HG02588 (cell line): ENCODE data around the gene PPP2R5E.
"Not testable (repeated sequence)": the region's sequence is repeated elsewhere in the genome, so short reads cannot be mapped to it uniquely, and the experiment has no call there.

Source experiments
- ATAC-seq: cut with Tn5 transposase; IDR thresholded peaks from one replicate; pipeline ENCODE4 v1.9.1; 2021; ENCODE audit warnings: mild to moderate bottlenecking, moderate library complexity; ENCODE audit not compliant: unreplicated experiment

Gene PPP2R5E

DNA sequence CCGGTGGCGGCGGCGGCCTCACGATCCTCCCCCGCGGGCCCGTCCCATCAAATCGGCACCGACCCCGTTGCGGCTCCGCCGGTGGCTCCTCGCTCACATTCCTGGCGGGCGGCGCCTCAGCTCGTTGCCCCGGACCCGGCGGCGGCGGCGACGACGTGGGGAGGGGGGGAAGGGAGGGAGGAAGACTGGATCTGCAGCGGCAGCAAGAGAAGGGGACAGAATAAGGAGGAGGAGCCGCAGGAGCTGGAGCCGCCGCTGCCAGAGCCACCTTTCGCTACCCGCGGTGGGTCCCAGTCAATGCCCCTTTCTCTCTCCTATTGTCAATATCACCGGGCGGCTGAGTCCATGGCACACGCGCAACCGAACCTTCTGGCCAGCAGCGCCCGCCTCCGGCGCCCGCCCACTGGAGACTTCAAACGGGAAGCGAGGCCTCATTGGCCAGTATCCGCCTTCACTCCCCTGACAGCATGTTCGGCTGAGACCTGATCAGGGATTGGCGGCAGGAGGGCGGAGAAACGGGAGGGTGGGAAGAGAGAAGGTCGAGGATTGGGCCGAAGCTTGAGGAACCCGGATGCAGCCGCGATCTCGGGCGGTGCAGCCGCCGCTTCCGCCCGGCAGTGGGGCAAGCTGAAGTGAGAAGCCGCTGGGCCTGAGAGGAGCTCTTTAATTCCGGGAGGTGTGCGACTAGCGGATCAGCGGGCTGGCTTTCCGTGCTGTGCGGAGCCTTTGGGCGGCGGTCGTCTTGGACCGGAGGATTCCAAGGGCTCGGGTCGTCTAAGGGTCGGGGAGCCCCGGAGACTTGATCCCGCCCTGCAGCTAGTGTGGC lies at the start of gene PPP2R5E:
TSS of gene PPP2R5E (minus strand) at position 378 of the 826 bp plus-strand sequence. CDS start 3,692 bp downstream, outside the sequence.
- peak; percentile 94 for ATAC-seq

DNA sequence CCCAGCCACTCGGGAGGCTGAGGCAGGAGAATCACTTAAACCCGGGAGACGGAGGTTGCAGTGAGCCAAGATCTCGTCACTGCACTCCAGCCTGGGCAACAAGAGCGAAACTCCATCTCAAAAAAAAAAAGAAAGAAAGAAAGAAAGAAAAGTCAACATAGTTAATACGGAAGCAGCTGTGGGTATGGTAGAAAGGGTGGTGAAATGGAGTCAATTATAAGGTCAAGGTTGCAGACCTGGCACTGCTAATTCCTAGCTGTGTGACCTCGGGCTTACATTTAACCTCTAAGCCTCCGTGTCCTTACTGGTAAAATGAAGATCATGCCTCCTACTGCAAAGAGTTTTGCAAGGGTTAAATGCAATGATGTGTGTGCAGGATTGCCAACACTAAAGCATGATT lies 39.9 kb upstream of the PPP2R5E start:
- ATAC-seq, result not testable (repeated sequence)

DNA sequence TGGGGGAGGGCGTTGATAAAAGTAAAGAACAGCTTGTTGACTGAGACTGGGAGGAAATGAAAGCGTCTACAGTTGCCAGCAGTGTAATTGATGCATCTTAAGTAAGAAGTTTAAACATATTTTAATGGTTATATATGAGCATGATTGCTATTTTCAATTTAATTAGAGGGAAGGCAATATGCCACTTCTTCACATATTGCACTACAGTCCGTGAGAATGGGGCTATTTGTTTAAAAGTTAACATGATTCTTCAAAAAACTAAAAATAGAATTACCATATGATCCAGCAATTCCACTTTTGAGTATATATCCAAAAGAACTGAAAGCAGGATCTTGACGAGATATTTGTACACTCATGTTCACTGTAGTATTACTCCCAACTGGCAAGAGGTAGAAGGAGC lies 38.3 kb upstream of the PPP2R5E start:
- no peak for ATAC-seq

DNA sequence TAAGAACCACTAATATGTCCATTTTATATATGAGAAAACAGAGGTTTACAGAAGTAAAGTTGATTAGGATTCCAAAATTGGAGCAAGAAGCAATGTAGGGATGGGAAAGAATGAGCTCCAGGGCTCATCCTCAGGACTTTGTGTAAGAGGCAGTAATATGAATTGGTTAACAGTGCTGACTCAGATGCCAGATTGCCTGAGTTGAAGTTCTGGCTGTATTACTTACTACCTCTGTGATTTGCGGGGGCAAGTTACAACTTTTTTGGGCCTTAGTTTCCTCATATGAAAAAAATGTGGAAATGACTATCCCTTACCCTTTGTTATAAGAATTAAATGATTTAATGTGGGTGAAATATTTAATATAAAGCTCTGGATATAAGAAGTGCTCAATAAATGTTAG lies 35.1 kb upstream of the PPP2R5E start:
- no peak for ATAC-seq

DNA sequence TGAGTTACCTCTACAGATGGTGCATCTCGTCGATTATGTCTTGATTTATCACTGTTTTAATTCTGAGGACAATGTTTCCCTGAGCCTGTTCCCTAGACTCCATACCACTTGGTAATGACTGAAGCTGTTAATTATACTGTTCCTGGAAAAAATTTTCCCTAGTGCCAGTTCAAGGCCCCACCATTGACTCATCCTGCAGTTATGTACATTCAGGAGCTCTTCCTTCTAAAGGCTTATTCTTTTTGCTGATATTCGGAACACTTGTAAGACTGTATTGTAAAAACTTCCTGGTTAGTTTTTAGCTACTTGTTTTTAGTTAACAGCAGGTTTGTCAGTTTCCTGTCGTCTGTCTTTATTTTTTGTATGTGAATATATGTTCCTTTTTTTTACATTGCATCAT lies 30.4 kb upstream of the PPP2R5E start:
- no peak for ATAC-seq

DNA sequence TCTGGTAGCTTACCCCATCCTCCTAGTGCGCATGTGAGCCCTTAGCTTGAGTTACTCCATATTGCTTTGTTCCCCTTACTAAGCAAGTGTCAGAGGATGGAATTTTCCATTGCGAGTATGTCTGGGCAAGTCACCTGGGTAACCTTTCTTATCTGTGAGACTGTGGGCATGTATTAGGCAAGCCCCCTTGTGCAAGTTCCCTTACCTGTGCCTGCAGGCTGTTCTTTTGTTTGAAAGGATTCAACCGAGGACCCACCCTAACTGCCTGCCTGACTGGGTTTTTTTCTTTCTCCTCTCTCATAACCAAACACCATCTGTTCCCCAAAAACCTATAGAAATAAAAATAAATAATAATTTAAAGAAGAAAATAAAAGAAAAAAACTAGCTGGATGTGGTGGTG lies 22.3 kb upstream of the PPP2R5E start:
- ATAC-seq, result no peak

DNA sequence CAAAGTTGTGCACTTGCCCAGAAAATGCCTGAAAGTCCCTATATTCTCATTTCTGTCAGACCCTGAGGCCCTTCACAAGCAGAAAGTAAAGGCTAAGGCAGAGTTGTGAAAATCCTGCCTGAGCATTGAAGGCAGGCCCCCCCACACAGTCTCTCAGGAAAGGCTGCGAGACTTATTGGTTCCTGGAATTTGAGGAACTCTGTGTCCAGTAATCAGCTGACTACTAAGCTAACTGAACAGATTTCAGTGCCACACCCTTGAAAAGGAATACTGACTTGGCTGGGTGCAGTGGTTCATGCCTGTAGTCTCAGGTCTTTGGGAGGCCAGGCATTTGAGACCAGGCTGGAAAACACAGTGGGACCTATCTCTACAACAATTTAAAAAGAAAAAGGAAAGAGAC lies 21.1 kb upstream of the PPP2R5E start:
- ATAC-seq, result no peak

DNA sequence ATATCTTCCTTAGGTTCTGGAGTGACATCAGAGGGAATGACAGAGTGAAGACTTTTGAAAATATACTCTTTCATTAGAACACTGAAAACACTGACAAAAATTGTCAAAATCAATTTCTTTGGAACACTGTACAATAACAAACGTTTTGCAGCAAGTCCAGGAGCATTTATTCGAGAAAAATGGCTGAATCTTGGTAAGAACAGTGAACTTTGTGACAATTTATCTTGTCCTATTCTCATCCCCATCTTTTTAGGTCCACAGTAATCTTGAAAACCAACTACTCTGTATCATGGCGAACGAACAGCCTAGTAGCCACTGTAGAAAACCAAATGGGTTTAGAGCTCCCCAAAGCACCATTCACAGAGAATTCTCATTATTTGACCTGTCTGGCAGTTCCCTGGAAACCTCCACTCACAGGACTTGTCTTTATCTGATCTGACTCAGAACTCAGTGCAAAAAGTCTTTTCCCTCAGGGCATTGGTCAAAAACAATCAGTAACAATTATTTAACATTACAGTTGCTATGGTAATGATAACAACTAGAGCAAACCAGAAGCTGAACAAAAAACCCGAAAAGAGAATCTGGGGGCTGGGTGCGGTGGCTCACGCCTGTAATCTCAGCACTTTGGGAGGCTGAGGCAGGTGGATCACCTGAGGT lies 20.3 kb upstream of the PPP2R5E start:
- no peak for ATAC-seq

DNA sequence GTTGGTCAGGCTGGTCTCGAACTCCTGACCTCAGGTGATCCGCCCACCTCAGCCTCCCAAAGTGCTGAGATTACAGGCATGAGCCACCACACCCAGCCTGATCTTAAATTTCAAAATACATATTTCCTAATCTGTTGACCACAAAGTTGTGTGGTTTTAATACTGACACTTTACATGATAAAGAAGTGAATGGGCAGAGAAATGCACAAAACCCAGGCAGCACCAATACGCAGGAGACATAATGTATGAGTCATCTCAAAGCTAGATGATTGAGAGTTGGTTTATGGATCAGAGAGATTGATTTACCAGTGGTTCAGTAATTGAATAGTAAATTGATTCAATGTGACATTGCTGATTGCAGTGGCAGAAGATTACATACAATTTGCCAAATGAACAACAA lies 19.2 kb upstream of the PPP2R5E start:
- ATAC-seq, result no peak

DNA sequence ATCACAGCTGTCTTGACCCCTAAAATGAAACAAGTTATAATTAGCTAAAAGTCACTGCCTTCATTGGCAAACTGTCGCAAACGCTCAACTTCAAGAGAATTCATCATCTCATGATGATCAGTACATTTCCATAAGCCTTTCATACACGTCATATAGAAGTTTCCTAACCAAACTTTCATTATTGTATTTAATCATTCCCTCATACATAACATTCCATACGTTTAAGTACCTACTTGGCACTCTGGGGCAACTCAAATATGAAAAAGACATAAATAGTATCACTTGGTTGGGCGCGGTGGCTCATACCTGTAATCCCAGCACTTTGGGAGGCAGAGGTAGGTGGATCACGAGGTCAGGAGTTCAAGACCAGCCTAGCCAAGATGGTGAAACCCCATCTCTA lies 12.4 kb upstream of the PPP2R5E start:
- ATAC-seq, result no peak

DNA sequence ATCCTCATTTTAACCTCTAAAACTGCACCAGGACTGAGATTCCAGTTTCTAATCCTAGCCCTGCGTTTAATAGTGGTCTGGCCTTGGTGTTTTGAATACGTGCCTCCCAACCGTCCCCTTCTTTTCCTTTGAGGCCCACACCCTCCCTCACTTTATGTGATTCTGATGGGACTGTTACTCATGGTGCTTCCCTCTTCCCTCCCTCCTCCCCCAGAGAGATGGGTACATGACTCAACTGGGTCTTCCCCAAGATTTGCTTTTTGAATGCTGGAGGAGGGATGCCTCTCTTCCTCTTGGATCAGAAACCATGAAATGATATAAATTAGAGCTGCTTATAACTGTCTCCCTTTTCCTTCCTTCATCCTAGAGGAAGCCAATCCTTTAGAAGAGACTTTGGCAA lies 8.2 kb upstream of the PPP2R5E start:
- ATAC-seq, result no peak

DNA sequence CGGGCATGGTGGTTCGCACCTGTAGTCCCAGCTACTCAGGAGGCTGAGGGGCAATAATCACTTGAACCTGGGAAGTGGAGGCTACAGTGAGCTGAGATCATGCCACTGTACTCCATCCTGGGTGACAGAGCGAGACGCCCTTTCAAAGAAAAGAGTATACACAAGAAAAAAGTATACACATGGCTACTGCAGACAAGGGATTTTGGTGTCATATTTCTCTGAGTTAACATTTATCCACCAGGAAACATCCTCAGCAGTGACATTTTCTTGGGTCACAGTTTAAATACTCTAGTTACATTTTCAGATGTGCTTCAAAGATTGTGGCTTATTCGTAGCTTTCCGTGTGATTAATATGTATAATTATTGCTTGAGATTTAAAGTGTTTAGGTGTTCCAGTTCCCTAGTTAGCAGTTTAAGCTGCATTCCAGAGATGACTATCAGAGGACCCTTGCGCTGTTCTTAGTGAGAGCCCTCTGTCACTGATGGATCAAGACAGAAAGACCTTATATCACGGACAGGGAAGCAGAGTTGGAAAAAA lies 4.7 kb upstream of the PPP2R5E start:
- ATAC-seq, result no peak

DNA sequence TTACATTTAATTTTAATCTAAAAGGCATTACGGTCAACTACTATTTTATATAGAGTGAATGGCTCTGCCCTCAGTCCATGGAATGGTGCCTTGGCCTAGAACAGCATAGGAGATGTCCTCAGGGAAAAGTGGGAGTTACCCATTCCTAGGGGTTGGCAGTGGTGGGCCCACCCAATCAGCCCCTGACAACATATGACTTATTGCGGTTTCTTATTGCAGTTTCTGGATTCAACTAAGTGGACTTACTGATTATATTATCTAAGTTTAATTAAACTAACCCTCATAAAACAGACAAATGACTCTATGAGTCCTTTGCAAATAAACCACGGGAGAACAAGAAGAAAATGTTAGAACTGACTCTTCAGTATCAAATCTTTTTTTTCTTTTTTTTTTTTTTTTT lies 2.3 kb upstream of the PPP2R5E start:
- no peak for ATAC-seq

DNA sequence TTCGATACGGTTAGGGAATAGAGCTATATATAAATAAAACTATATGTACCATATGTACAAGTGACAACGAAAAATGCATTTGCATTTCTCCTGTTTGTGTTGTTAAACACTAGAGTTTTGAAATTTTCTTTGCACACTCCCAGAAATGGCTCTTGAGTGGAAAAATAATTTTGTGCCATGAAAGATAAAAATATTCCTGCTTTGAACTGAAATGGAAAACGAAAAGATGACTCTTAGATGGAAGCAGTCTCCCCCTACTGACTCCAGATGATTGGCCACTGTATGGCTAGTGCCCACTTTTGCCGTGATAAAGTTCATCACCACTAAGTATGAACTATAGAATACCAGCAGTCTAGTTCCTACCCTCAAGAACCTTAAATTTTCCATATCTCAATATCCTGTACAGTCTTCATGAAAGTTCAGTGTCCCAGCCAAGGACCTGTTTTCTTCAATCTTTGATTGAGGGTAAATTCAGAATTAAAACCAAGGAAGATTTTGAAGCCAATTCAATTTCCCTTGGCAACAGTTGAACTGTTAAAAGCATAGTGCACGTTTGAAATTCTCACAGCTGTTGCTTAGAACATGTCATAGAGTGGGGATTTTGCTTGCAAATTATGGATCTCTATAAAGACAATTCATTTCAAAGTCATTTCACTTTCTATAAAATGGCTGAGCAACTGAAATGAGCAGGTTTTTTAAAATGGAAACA lies 1.6 kb upstream of the PPP2R5E start:
- ATAC-seq, result no peak

DNA sequence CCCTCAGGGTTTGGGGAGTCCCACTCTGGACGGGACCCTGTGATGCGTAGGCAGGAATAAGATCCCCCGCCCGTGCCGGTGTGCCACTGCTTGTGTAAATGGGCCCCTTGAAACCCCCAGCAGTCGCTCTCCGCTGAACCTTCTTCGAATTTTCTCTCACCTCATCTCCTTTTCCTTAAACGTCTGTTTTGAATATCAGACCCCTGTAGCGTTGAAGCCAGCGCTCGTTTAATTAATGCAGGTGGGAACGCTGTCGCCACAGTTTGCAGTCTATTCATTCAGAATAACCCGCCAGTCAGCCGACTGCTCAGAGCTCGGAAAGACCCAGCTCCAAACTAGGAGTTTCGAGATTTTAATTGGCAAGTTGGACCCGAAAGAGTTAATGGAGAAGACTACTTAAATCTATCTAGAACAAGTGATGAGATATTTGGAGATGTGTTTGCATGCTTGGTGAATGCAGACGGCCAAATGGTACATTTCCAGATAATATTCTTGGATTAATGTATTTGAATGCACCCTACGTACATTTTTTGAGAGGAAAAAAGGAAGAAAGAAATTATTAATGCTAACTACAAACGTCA lies 739 bp upstream of the PPP2R5E start:
- peak; percentile 20 for ATAC-seq

DNA sequence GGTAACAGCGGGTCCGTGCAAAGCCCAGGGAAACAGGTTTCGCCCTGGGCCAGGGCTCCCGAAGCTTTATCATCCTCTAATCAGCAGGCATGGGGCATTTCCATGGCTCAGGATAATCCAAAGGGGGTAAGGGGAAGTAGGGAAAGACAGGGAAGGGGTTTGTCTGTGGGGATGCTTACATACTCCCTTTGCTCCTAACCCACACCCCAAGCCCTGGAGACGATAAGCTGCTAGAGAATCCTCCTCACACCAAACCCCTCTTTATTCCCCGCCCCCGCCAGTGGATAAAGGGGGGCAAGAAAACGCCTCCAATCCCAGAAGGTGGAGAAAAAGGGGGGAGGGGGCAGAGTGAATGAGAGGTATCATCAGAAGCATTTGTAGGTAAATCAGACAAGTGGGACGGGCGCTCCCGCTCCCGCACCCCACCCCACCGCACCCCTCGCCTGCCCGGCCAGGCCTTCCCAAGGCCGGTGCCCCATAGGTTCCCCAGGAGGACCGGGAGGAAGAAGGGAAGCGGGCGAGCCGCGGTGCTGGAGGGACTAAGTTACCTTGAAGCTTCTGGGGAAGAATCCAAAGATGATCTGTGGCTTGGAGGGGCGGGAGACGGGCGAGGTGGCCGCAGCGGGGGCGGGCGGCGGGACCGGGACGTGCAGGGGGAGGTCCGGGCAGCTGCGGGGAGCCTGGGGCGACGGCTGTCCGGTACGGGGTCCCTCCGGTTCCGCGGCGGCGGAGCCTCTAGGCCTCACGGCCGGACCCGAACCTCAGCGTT lies 762 bp downstream of the PPP2R5E start:
- peak; percentile 13 for ATAC-seq

DNA sequence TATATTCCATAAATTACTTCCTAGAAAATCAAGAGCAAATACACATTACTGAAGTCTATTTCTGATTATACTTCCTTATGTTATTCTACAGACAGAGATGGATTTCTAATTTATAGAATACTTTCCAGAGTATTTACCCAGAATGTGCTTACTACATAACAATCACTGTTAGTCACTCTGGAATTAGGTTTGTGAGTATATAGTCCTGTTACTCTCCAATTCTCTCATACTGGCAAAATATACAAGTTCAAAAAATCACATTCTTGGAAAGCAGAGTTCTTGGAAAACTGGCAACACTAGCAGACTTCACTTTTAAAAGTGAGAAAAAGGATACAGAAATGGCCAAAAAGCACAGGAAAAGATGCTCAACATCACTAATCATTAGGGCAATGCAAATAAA lies 7.3 kb downstream of the PPP2R5E start:
- ATAC-seq, result no peak

DNA sequence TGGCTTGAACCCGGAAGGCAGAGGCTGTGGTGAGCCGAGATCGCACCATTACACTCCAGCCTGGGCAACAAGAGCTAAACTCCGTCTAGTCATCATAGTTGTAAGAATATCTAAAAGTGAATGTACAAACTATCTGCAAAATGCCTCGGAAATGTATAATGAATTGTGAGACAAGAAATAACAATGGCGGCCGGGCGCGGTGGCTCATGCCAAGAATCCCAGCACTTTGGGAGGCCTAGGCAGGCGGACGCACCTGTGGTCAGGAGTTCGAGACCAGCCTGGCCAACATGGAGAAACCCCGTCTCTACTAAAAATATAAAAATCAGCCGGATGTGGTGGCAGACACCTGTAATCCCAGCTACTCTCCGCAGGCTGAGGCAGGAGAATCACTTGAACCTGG lies 9.7 kb downstream of the PPP2R5E start:
- ATAC-seq, result no peak

DNA sequence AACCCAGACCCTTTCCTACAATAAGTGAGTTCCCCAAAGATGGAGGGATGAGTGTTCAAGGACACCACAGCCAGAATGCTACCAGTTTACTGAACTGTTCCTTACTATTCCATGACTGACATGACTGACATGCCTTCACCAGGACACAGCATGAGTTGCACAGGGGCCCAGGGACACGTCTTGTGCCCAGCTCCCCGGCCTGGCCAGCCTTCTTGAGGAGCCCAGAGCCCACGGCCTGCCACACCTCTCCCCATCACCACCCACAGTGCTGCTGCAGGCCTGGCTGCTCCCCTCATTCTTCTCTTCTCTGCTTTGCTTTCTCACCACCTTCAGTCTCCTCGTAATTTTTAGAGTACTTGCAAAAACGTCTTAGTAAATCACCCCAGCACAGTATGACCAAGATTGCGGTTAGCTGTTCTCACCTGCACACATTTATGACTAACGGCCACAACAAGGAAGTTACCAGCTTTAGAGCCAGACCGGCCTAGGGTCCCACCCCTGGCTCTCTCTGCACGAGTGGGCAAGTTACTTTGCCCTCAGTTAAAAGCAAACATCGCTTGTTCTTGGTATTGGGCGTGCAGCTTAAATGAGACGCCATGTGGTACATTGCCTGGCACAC lies 18.5 kb downstream of the PPP2R5E start:
- ATAC-seq, result peak; percentile 92
